GM21367 (cell line): ENCODE results near the gene PDIK1L.

Experiments
- ATAC-seq: cut with Tn5 transposase; IDR thresholded peaks from one replicate; pipeline ENCODE4 v1.9.1; 2021; ENCODE audit not compliant: unreplicated experiment

Gene PDIK1L

GRCh38 chr1:26121854-26122773, 10.5 kb downstream of the PDIK1L start:
- no peak for ATAC-seq

GRCh38 chr1:26122988-26123973, 11.7 kb downstream of the PDIK1L start:
- ATAC-seq, result no peak

DNA sequence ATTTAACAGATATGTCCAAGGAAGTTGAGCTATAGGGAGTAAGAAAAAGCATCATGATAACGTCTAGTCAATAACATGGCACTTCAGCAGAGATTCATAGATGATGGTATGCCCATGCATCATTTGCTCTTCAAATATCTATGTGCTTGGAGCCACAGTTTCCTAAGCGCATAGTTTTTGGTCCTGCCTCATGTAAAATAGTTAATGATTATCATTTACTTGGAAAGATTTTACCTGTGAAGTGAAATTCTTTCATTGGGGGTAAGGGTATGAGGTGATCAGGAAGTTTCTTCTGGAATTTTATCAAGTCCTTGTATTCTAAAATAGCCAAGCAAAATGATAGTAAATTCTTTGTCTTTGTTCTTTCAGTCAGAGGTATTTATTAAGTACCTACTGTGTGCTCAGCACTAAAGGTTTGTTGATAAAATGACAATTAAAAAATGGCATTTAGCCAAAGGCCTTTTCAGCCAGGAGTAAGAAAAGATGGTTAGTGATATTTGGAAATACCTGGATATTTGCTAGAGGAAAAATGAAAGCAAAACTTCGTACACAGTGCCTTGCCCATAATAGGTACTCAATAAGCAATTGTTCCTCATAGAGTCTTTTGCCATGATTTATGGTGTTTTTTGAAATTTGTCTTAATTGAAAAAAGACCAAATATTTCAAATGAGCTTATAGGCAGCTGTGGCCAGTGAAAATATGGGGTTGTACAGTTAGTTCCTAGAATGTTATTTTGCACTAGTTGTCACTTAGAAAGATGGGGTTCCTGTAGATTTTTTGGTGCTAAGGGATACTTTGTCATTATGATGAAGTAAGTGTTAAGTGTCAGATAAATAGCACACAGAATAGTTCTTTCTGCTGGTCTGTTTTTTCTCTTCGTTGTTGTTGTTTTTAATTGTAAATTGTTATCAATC, 13.1 kb downstream of the PDIK1L start:
- no peak for ATAC-seq

DNA sequence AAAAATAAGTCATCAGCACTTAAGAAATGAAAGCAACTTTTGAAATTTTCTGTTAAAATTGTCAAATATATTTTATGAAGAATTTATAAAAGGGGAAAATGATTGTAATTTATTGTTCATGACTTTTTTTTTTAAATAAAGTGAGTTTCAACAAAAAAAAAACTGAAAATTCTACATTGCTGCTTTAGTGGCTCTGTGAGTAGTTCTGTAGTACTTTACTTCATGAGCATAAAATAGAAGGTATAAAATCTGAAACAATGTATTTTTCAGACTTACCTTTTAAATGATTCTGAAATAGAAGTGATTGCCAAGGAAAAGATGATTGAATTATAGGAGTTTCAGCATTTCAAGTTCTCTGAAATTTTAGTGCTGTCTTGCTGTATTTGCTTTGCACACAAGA, 13.8 kb downstream of the PDIK1L start:
- no peak for ATAC-seq

- ATAC-seq, result no peak
These were observed 14.3 kb downstream of the PDIK1L start for GRCh38 chr1:26125946-26126320.

GRCh38 chr1:26126321-26127084, 14.9 kb downstream of the PDIK1L start:
- ATAC-seq, result peak; percentile 77

DNA sequence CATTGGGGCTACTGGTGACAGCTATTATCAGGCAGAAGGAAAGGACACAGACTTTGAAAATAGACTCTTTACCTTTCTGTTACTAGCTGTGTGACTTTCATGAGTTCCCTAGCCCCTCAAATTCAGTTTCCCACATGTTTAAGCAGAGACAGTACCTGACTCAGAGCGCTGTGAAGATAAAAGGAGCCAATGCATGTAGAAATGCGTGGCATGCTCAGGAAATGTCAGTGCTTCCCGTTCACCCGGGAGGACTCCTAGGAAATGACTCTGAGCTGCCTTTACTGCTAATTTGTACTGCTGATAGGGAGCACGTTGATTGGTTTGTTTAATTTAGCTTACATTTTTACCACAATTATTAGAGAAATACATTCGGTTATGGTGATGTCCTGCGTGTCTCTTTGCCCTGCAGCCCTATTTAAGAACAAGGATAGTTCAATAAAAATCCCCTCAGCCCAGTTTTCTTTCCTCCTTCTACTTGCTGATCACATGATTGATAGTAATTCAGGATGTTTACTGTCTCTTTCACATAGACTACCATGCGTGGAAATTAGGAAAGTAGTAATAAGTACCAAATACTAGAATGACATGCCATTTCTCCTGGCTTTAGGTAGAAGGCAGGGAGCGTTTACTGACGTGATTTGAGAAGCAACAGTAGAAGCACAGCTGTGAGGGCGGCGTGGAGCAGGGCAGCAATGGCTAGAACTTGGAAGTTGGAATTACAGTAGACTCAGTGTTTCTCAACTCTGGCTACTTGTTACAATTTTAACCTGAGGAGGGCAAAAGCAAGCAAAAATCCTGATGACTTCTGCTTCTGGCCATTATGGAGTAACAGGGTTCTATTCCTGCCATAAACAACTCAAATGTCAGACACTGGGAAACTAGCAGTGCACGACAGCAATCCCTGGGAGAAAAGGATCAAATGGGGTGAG, 15.9 kb downstream of the PDIK1L start:
- ATAC-seq, result no peak

GRCh38 chr1:26129778-26130177, 18.2 kb downstream of the PDIK1L start:
- no peak for ATAC-seq

- no peak for ATAC-seq
These were observed 19.1 kb downstream of the PDIK1L start for GRCh38 chr1:26130695-26131094.

- no peak for ATAC-seq
These were observed 20.7 kb downstream of the PDIK1L start for GRCh38 chr1:26132128-26132833.

GRCh38 chr1:26132834-26133167, 21.2 kb downstream of the PDIK1L start:
- ATAC-seq, result no peak

- no peak for ATAC-seq
These were observed 22.8 kb downstream of the PDIK1L start for GRCh38 chr1:26134466-26134865.

GRCh38 chr1:26138974-26139558, 27.4 kb downstream of the PDIK1L start:
- ATAC-seq, result no peak

DNA sequence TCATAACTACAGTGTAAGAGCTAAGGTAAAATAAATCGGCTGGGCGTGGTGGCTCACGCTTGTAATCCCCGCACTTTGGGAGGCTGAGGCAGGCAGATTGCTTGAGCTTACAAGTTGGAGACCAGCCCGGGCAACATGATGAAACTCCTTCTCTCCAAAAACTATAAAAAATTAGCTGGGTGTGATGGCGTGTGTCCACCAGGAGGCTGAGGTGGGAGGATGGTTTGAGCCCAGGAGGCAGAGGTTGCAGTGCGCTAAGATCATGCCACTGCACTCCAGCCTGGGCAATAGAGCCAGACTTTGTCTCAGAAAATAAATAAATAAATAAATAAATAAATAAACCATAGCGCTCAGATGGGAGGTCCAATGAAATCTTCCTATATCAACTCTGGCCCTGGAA, 30.5 kb downstream of the PDIK1L start:
- ATAC-seq, result no peak

- no peak for ATAC-seq
These were observed 33.7 kb downstream of the PDIK1L start for GRCh38 chr1:26145041-26145959.

- ATAC-seq, result no peak
These were observed 34.3 kb downstream of the PDIK1L start for GRCh38 chr1:26145960-26146294.

- no peak for ATAC-seq
These were observed 37.3 kb downstream of the PDIK1L start for GRCh38 chr1:26148887-26149286.
